ENCODE results near the gene PLAC8. TPM values are rescaled to one million over a fixed set of nuclear protein-coding genes. Genes with fewer than 3 reads are reported as not detected.

Gene PLAC8
- total and polyA plus RNA-seq, 2 of the 4 experiments (the other 2 are of a cell fraction) = not detected

DNA sequence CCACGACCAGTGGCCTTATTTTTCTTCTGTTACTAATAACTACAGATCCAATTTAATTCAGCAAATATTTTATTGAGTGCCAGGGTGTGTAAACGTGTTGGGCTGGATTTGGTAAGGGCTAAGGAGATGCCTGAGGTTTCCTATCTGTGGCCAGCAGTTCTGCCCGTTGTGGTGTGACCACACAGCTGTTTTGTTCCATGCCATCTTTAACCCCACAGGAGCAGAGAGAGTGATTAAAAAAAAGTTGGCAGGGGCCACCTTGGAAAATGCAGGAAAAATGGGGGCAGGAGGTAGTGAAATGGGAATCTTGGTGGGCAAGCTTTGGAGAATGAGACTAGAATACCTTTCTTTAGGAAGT lies 1.1 kb downstream of the PLAC8 start:
- no peak overlapping the region for H3K23ac ChIP-seq (ENCODE audit: low read depth, low read length)
- H2BK20ac ChIP-seq (ENCODE audit: low read depth, low read length) = no peak overlapping the region; the same call in 1 of the 2 replicates
- no peaks in the 10 kb centered on the region for H3K79me1 ChIP-seq (ENCODE audit: low read depth in 1 of 2, low read length in 2 of 2)
- no TSS peak for BruUV-seq (replicated peaks)
- H4K91ac ChIP-seq (ENCODE audit: insufficient read depth, low read depth, low read length) = no peak overlapping the region
- no peak overlapping the region for H4K5ac ChIP-seq (ENCODE audit: low read depth, low read length)
- H2AK5ac ChIP-seq (ENCODE audit: low read depth, low read length) = no peak overlapping the region
- no peak overlapping the region for H3K18ac ChIP-seq (ENCODE audit: low read depth, low read length)
- DNase-seq = no peak
- no peak overlapping the region for H3K4ac ChIP-seq (ENCODE audit: low read depth, low read length)
- dilution Hi-C loops (cut with HindIII; ENCODE audit: low sequenced_read_pairs, unreplicated experiment) (no loop called here), in situ Hi-C loops (cut with MboI; ENCODE audit: low sequenced_read_pairs) (no loop called here), intact Hi-C loops (cut with micrococcal nuclease) (no loop called here)
- no peak overlapping the region for H3K9ac ChIP-seq (ENCODE audit: low read depth, low read length)
- peaks cover 1% of the 10 kb centered on the region; the same call in 1 of the 2 replicates for H3K4me1 ChIP-seq (ENCODE audit: control insufficient read depth, insufficient read depth, low read length)
- no peak overlapping the region for H3K4me2 ChIP-seq (ENCODE audit: low read depth, low read length)
- ChIA-PET POLR2A (ENCODE audit: unreplicated experiment) (no interaction called here), CTCF (interaction anchor here (1.0 kb wide), 1 partner anchor 39 kb away, joined by 3 read pairs; no protein-coding TSS in a partner anchor)
- H3K4me3 ChIP-seq (ENCODE audit: insufficient read depth, low read depth, low read length) = no peak overlapping the region
- H3K56ac ChIP-seq (ENCODE audit: extremely low read depth, insufficient read depth, low read length) = no peak overlapping the region
- no peak overlapping the region for H4K8ac ChIP-seq (ENCODE audit: low read depth in 2 of 2, low read length in 2 of 2)
- H3K36me3 ChIP-seq (ENCODE audit: control insufficient read depth, insufficient read depth, low read length) = no peaks in the 10 kb centered on the region
- H3K9me1 ChIP-seq (ENCODE audit: insufficient read depth, low read length) = no peaks in the 10 kb centered on the region; the same call in 1 of the 2 replicates
- 0 out of 2 replicates have a peak, but pooled peaks cover 1% of the 10 kb centered on the region for H3K27me3 ChIP-seq (ENCODE audit: control insufficient read depth, insufficient read depth, low read length)
- H2BK120ac ChIP-seq (ENCODE audit: low read depth, low read length) = no peak overlapping the region
- H3K14ac ChIP-seq (replicated peaks; ENCODE audit: low read depth, low read length) = no peak overlapping the region
- ATAC-seq (ENCODE audit: low read depth) = no peak
- H4K20me1 ChIP-seq (ENCODE audit: insufficient read depth, low read length) = no peaks in the 10 kb centered on the region
- H2BK5ac ChIP-seq (ENCODE audit: low read depth, low read length, poor library complexity, severe bottlenecking) = no peak overlapping the region
- H3K9me3 ChIP-seq (ENCODE audit: control insufficient read depth, insufficient read depth, low read length) = no peaks in the 10 kb centered on the region
- no peak overlapping the region for H2AFZ ChIP-seq (replicated peaks; ENCODE audit: low read length, poor library complexity)
- TF ChIP-seq RCOR1 (IDR thresholded peaks at IDR 0.05; ENCODE audit: insufficient replicate concordance, low read length) (no peak), BHLHE40 (IDR thresholded peaks at IDR 0.05; ENCODE audit: low read depth, low read length) (no peak), MAZ (IDR thresholded peaks at IDR 0.05; ENCODE audit: borderline replicate concordance, low read depth, low read length) (no peak), RAD21 (IDR thresholded peaks at IDR 0.05; ENCODE audit: low read length) (no peak), MAFK (IDR thresholded peaks at IDR 0.05; ENCODE audit: low read depth, low read length) (no peak), MXI1 (IDR thresholded peaks at IDR 0.05; ENCODE audit: borderline replicate concordance, low read depth, low read length) (no peak), SMC3 (IDR thresholded peaks at IDR 0.05; ENCODE audit: low read depth, low read length) (no peak), CHD1 (IDR thresholded peaks at IDR 0.05; ENCODE audit: low read depth, low read length) (no peak), NFE2L2 (IDR thresholded peaks at IDR 0.05; ENCODE audit: low read depth, low read length) (no peak), FOS (IDR thresholded peaks at IDR 0.05; ENCODE audit: low read depth, low read length) (no peak), RFX5 (IDR thresholded peaks at IDR 0.05; ENCODE audit: low read depth, low read length) (no peak), POLR2A (IDR thresholded peaks at IDR 0.05; ENCODE audit: low read depth, low read length) (no peak), CEBPB (IDR thresholded peaks at IDR 0.05; ENCODE audit: low read depth, low read length) (no peak)
- TF ChIP-seq, protein P1, sequence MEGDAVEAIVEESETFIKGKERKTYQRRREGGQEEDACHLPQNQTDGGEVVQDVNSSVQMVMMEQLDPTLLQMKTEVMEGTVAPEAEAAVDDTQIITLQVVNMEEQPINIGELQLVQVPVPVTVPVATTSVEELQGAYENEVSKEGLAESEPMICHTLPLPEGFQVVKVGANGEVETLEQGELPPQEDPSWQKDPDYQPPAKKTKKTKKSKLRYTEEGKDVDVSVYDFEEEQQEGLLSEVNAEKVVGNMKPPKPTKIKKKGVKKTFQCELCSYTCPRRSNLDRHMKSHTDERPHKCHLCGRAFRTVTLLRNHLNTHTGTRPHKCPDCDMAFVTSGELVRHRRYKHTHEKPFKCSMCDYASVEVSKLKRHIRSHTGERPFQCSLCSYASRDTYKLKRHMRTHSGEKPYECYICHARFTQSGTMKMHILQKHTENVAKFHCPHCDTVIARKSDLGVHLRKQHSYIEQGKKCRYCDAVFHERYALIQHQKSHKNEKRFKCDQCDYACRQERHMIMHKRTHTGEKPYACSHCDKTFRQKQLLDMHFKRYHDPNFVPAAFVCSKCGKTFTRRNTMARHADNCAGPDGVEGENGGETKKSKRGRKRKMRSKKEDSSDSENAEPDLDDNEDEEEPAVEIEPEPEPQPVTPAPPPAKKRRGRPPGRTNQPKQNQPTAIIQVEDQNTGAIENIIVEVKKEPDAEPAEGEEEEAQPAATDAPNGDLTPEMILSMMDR (conservative IDR thresholded peaks at IDR 0.05; ENCODE audit: low read depth, low read length) = no peak
- TF ChIP-seq, protein P2, sequence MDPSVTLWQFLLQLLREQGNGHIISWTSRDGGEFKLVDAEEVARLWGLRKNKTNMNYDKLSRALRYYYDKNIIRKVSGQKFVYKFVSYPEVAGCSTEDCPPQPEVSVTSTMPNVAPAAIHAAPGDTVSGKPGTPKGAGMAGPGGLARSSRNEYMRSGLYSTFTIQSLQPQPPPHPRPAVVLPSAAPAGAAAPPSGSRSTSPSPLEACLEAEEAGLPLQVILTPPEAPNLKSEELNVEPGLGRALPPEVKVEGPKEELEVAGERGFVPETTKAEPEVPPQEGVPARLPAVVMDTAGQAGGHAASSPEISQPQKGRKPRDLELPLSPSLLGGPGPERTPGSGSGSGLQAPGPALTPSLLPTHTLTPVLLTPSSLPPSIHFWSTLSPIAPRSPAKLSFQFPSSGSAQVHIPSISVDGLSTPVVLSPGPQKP (IDR thresholded peaks at IDR 0.05; ENCODE audit: borderline replicate concordance, low read depth, low read length) = no peak
- TF ChIP-seq, protein P3, sequence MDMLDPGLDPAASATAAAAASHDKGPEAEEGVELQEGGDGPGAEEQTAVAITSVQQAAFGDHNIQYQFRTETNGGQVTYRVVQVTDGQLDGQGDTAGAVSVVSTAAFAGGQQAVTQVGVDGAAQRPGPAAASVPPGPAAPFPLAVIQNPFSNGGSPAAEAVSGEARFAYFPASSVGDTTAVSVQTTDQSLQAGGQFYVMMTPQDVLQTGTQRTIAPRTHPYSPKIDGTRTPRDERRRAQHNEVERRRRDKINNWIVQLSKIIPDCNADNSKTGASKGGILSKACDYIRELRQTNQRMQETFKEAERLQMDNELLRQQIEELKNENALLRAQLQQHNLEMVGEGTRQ (IDR thresholded peaks at IDR 0.05; ENCODE audit: low read depth, low read length) = no peak
- no peak overlapping the region for H3K27ac ChIP-seq (ENCODE audit: insufficient read depth, low read length)
- H2AK9ac ChIP-seq (replicated peaks; ENCODE audit: low read depth, low read length, poor library complexity) = no peak overlapping the region
- no CpG with 5 or more reads among the region's 3 CpGs for WGBS, 2 experiments (ENCODE audit: extremely low coverage in 2 of 2, insufficient read length in 1 of 2)
- H2BK15ac ChIP-seq (ENCODE audit: low read depth, low read length) = no peak overlapping the region

Data from IMR-90 (cell line).